Neural progenitor cell (in vitro differentiated cells): ENCODE data around the gene UGT1A3.

Source experiments
- CTCF ChIP-seq: fragments of 200-600 bp; sonication (generic); IDR thresholded peaks from 2 replicates; pipeline ENCODE4 v1.5.1; 2017; ENCODE audit warnings: antibody characterized with exemption, mild to moderate bottlenecking
- EZH2phosphoT487 ChIP-seq: fragments of 200-600 bp; sonication (generic); IDR thresholded peaks from 2 replicates; pipeline ENCODE4 v1.6.1; 2017; ENCODE audit warnings: antibody characterized with exemption

DNA sequence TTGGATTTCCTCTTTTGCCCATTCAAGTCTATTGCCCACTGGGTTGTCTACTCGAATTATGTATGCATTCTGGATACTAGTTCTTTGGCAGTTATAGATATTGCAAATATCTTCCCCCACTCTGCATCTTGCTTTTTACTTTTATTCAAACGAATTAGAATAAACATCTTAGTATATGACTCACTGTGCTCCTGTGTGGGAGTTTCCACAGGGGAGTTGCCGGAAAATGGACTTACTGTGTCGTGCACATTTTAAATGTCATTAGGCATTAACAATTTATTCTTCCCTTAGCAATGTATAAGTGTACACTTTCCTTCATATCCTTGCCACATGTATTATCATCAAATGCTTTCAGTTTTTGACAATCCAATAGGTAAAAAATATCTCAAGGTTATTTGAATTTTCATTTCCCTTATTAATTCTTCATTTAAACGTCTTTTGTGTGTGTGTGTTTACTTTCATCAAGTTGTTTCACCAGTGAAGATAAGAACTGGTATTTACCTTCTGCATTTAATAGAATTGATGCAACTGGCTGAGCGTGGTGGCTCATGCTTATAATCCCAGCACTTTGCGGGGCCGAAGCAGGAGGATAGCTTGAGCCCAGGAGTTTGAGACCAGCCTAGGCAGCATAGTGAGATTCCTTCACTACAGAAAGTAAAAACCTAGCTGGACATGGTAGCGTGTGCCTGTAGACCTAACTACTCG, 20.8 kb upstream of the UGT1A3 start:
- no peak for TF ChIP-seq CTCF
- no peak for TF ChIP-seq EZH2phosphoT487
